Vagina (tissue), 2 donors: ENCODE data around the gene TOP2B.

Experiments
- CTCF ChIP-seq, 3 experiments: fragments of 450-650 bp in 2 of 3; fragments of 200-600 bp in 1 of 3; sonication (generic) in 1 of 3; IDR thresholded peaks; one replicate each; pipeline ENCODE4 v1.5.1; 2017 to 2019; ENCODE audit warnings: antibody characterized with exemption in 3 of 3, mild to moderate bottlenecking in 2 of 3, moderate library complexity in 2 of 3
- POLR2A ChIP-seq, 2 donors: fragments of 450-650 bp; IDR thresholded peaks; one replicate each; pipeline ENCODE4 v1.6.1; 2017; ENCODE audit warnings: antibody characterized with exemption in 2 of 2, mild to moderate bottlenecking in 2 of 2, moderate library complexity in 2 of 2

GRCh38 chr3:25548836-25549235, 115.9 kb downstream of the TOP2B start:
- no peak for TF ChIP-seq POLR2A (IDR thresholded peaks at IDR 0.05)
- no peak for TF ChIP-seq CTCF (IDR thresholded peaks at IDR 0.05)
